Astrocyte of the hippocampus (primary cell): ENCODE data around the gene TAAR9.

Source experiments
- DNase-seq: peaks from one replicate; pipeline ENCODE4 v3.0.0; 2011; ENCODE audit warnings: low read depth, low spot score

The TAAR9 gene, protein sequence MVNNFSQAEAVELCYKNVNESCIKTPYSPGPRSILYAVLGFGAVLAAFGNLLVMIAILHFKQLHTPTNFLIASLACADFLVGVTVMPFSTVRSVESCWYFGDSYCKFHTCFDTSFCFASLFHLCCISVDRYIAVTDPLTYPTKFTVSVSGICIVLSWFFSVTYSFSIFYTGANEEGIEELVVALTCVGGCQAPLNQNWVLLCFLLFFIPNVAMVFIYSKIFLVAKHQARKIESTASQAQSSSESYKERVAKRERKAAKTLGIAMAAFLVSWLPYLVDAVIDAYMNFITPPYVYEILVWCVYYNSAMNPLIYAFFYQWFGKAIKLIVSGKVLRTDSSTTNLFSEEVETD

DNA sequence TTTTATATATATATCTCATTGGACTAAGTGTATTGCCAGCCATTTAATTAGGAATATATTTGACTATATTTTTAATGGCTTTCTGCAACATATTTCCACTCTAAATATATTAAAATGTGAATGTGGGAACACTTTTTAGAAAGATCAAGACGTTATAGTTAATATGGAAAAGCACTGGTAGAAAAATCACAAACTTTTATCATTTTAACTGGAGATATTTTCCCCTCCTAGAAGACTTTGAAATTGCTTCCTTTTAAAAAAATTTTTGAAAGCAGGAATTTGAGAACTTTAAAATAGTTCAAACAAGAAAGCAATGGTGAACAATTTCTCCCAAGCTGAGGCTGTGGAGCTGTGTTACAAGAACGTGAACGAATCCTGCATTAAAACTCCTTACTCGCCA, at the start of gene TAAR9:
TSS of gene TAAR9 (plus strand) at position 301 of the 400 bp plus-strand sequence. CDS start at position 314, 13 bp downstream.
- no peak for DNase-seq

GRCh38 chr6:132489376-132489775, 48.7 kb upstream of the TAAR9 start:
- DNase-seq, result no peak

DNA sequence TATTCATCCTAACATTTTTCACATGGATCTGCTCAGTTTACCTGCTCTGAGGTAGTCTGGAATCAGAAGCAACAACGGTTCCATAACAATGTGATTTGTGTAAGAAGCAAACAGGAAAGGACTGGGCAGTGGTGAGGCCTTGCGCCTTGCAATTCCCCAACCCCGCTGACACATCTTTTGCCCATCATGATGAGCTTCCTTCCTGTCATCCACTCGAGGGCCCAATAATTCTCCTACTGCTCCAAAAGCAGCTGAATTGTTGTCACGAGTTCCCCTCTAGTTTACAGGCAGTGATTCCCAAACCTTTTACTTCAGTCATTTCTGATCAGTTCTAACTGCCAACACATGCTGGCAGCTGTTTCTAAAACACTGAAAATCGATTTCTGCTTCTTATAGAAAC, 48.1 kb upstream of the TAAR9 start:
- no peak for DNase-seq

- peak; percentile 29 for DNase-seq
Observed at GRCh38 chr6:132490478-132491204, 47.4 kb upstream of the TAAR9 start.

GRCh38 chr6:132491303-132491702, 46.8 kb upstream of the TAAR9 start:
- DNase-seq, result peak; percentile 57

- DNase-seq, result no peak
Observed at GRCh38 chr6:132491881-132492280, 46.2 kb upstream of the TAAR9 start.

GRCh38 chr6:132494954-132495353, 43.1 kb upstream of the TAAR9 start:
- DNase-seq, result no peak

DNA sequence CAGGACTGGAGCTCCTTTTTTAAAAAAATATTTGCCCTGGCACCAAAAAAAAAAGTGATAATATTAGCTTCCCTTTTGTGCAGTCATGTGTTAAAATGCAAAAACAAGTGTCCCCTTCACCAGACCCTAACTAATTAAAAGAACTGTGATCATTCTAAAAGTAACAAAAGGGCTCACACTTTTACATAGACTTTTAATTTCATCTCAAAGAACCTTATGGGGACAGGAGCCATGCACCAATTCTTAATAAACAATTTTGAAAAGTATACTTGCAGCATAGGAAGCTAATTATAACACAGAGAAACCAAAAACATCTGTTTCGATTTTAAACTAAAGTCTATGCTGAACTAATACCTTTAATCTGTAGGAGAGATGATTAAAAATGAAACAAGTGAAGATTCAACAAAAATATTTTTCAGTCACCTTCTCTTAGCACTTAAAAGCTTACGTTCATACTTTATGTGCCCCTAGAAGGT, 42.4 kb upstream of the TAAR9 start:
- DNase-seq, result no peak

DNA sequence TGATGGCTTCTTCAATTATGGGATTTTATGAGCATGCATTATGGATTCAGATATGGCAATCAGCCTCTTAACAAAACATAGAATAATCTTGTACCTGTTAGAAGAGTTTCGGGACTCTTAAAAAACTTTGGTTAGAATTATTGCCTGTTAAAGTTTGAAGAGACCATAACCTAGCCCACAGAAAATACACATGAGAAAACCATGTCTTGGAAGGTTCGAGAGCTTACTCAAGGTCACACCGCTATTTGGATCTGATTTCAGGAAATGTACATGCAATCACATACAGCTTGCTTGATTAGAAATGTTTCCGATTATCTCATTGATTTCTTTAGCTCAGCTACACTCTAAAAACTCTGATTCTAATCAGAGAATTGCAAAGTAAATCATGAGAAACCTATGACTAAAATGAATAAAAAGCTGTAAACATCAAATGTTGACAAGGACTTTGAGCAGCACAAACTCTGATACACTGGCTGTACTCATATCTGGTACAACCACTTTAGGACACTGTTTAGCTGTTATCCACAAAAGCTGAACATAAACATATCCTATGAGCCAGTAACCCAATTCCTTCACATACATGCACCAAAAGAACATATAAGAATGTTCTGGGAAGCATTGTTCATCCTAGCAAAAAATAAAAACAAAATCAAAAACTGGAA, 41.4 kb upstream of the TAAR9 start:
- DNase-seq, result no peak

GRCh38 chr6:132498638-132499037, 39.4 kb upstream of the TAAR9 start:
- DNase-seq, result no peak

DNA sequence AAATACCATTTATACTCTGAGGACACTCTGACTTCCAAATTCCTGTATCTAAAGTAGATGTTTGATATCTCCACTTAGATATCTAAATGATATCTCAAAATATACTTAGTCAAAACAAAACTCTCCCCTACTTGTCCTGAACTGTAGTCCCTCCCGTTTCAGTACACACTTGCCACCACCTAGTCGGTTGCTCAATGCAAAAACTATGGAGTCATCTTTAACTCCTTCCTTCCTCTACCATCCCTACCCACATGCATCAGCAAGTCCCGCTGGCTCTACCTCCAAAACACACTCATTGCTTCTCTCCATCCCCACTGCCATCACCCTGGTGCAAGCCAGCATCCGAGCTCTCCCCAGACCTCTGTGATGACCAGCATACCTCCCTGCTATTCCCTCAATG, 38.3 kb upstream of the TAAR9 start:
- no peak for DNase-seq

DNA sequence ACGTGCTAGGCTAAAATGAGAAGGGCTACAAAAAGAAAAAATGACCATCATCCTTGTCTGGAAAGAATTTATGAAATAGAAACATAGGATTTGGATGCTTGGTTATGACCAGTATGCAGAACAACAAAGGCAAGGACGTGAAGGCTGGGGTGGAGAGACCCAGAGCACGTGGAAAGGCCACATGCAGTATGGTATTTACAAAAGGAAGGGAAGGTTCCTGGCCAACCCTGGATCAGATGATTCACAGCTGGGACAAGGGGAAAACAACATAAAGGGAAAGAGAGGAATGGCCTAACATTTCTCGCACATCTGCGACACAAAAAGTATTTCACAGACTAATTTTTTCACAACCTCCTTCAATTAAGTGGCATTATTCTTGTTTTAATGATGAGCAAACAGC, 33.3 kb upstream of the TAAR9 start:
- no peak for DNase-seq

DNA sequence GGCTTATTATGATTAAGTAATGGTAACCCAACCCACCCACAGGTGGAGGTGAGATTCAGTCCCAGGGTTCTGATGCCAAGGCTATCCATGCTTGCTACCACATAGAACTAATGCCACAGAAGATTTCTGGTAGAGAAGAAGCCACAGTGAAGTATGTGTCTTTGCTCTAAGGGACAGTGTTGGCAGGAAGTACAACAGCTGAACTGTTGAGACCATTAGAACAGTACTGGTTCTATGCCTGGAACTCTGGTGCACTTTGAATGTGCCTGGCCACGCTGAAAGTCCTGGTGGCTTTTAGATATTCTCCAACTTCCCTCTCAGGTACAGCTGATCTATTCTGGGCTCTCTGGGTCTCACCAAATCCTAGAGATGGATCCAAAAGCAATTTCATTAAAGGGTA, 32.9 kb upstream of the TAAR9 start:
- no peak for DNase-seq

- DNase-seq, result no peak
Observed at GRCh38 chr6:132506461-132506860, 31.6 kb upstream of the TAAR9 start.

DNA sequence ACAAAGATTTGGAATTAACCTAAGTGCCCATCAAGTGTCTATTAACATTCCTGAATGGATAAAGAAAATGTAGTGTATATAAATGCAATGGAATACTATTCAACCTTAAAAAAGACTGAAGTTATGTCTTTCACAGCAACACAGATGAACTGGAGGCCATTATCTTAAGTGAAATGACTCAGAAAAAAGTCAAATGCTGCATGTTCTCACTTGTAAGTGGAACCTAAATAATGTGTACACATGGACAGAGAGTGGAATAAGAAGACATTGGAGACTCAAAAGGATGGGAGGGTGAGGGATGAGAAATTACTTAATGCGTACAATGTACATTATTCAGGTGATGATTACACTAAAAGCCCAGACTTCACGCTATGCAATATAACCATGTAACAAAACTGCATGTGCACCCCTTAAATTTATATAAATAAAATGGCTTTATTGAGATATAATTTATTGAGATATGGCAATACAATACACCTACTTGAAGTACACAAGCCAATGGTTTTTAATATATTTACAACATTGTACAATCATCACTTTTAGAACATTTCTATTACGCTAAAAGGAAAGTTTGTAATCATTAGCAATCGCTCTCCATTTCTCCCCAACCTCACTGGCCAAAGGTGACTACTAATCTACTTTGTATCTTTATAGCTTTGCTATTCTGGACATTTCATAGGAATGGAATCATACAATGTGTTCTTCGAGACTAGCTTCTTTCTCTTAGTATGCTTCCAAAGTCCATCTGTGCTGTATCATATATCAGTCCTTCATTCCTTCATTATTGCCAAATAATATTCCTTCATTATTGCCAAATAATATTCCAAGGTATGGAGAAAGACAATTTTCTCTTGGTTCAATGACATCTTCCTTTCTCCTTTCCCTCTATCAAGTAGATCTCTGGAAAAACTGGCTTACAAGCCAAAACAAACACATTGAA, 30.9 kb upstream of the TAAR9 start:
- no peak for DNase-seq

- DNase-seq, result no peak
Observed at GRCh38 chr6:132511210-132511830, 26.8 kb upstream of the TAAR9 start.

DNA sequence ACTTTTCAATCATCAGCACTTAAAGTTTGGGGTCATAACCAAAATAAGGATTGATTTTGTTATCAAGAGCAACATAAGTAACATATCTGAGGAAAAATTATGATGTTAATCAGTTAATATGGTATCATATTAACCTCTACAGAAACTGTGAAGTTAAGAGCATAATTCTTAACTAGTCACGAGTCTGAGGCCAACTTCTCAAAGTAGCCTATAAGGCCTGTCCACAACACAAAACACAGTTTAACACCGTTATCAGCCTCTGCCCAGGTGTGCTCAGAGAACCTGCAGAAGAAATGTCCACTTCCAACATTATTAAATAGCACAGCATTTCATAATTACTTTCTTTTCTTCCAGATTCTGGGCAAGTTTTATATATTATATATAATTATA, 26.3 kb upstream of the TAAR9 start:
- no peak for DNase-seq

DNA sequence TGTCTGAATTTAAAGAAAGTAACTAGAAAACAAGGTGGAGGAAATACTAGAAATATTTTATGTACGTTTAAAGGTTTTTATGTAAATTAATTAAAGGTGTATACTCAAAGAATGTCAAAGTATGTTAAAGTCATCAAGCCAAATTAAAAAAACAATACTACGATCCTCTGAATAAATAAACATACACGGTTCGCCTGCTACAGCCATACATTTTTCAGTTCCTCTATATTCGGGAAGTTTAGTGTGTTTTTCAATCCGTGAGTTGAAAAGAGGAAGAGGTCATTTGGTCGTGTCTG, 25.8 kb upstream of the TAAR9 start:
- DNase-seq, result no peak

- DNase-seq, result peak; percentile 95
Observed at GRCh38 chr6:132512638-132513632, 25.1 kb upstream of the TAAR9 start, which contains the start of gene STX7. Gene STX7, minus strand, starts transcription at chr6:132513116. Its CDS starts 9,586 bp downstream, at chr6:132503530.
